H9 (cell line): Measurements from ENCODE around the gene PRCD. TPM values are rescaled to one million over a fixed set of nuclear protein-coding genes. Genes with fewer than 3 reads are reported as not detected.

Experiments used
- DNase-seq: peaks from one replicate; pipeline ENCODE4 v3.0.0-alpha.2; 2017
- H2AFZ ChIP-seq: one replicate; pipeline ENCODE4 v1.6.1; 2013; ENCODE audit warnings: mild to moderate bottlenecking, low read length, control low read depth, moderate library complexity
- H2AK5ac ChIP-seq: 2 replicates; pipeline ENCODE4 v1.6.1; 2013; ENCODE audit warnings: low read length, control low read depth, mixed read lengths; ENCODE audit not compliant: insufficient read length
- H2BK120ac ChIP-seq: one replicate; pipeline ENCODE4 v1.6.1; 2013; ENCODE audit warnings: low read depth, mild to moderate bottlenecking, low read length, control low read depth, inconsistent platforms; ENCODE audit not compliant: poor library complexity, severe bottlenecking
- H2BK12ac ChIP-seq: 2 replicates; pipeline ENCODE4 v1.6.1; 2013; ENCODE audit warnings: low read length, control low read depth, mixed read lengths, low read depth; ENCODE audit not compliant: insufficient read length
- H2BK15ac ChIP-seq: 2 replicates; pipeline ENCODE4 v1.6.1; 2013; ENCODE audit warnings: low read depth, low read length, control low read depth
- H2BK20ac ChIP-seq: one replicate; pipeline ENCODE4 v1.6.1; 2013; ENCODE audit warnings: low read depth, mild to moderate bottlenecking, low read length, control low read depth, inconsistent platforms; ENCODE audit not compliant: poor library complexity, severe bottlenecking
- H2BK5ac ChIP-seq: 2 replicates; pipeline ENCODE4 v1.6.1; 2013; ENCODE audit warnings: low read length, control low read depth, mixed read lengths; ENCODE audit not compliant: insufficient read length
- H3K14ac ChIP-seq: 2 replicates; pipeline ENCODE4 v1.6.1; 2013; ENCODE audit warnings: low read length, control low read depth; ENCODE audit not compliant: insufficient read depth
- H3K18ac ChIP-seq: 2 replicates; pipeline ENCODE4 v1.6.1; 2013; ENCODE audit warnings: low read depth, mild to moderate bottlenecking, mixed read lengths, low read length, control low read depth; ENCODE audit not compliant: insufficient read length
- H3K23ac ChIP-seq: 2 replicates; pipeline ENCODE4 v1.6.1; 2013; ENCODE audit warnings: low read length, control low read depth, mixed read lengths, low read depth; ENCODE audit not compliant: insufficient read length
- H3K23me2 ChIP-seq: 2 replicates; pipeline ENCODE4 v1.6.1; 2013; ENCODE audit warnings: low read depth, mild to moderate bottlenecking, mixed read lengths, low read length, control low read depth; ENCODE audit not compliant: insufficient read length, poor library complexity, severe bottlenecking
- H3K27ac ChIP-seq: 2 replicates; pipeline ENCODE4 v1.5.1; 2013; ENCODE audit warnings: low read length, control low read depth, mixed read lengths, low read depth; ENCODE audit not compliant: insufficient read length
- H3K27me3 ChIP-seq: 2 replicates; pipeline ENCODE4 v1.6.1; 2013; ENCODE audit warnings: low read length, control low read depth, inconsistent platforms; ENCODE audit not compliant: insufficient read depth
- H3K4ac ChIP-seq: 2 replicates; pipeline ENCODE4 v1.6.1; 2013; ENCODE audit warnings: low read depth, mild to moderate bottlenecking, control low read depth, inconsistent platforms, low read length, moderate library complexity
- H3K4me1 ChIP-seq: 2 replicates; pipeline ENCODE4 v1.6.1; 2013; ENCODE audit warnings: low read length, control low read depth, inconsistent platforms; ENCODE audit not compliant: insufficient read depth
- H3K4me2 ChIP-seq: 2 replicates; pipeline ENCODE4 v1.6.1; 2013; ENCODE audit warnings: low read length, control low read depth, mixed read lengths; ENCODE audit not compliant: insufficient read length, insufficient read depth
- H3K56ac ChIP-seq: 2 replicates; pipeline ENCODE4 v1.6.1; 2013; ENCODE audit warnings: low read depth, mild to moderate bottlenecking, mixed read lengths, low read length, control low read depth; ENCODE audit not compliant: insufficient read length
- H3K79me1 ChIP-seq: 2 replicates; pipeline ENCODE4 v1.6.1; 2013; ENCODE audit warnings: low read depth, mild to moderate bottlenecking, moderate library complexity, low read length, control low read depth, inconsistent platforms; ENCODE audit not compliant: insufficient read depth, poor library complexity, severe bottlenecking
- H3K79me2 ChIP-seq: 2 replicates; pipeline ENCODE4 v1.6.1; 2013; ENCODE audit warnings: low read length, control low read depth, inconsistent platforms; ENCODE audit not compliant: insufficient read depth
- H3K9ac ChIP-seq: 2 replicates; pipeline ENCODE4 v1.6.1; 2013; ENCODE audit warnings: low read length, control low read depth, mixed read lengths; ENCODE audit not compliant: insufficient read length; ENCODE audit errors: extremely low read depth
- H3K9me3 ChIP-seq: one replicate; pipeline ENCODE4 v1.6.1; 2013; ENCODE audit warnings: low read depth, low read length, inconsistent platforms; ENCODE audit not compliant: control insufficient read depth
- H3T11ph ChIP-seq: one replicate; pipeline ENCODE4 v1.6.1; 2013; ENCODE audit warnings: mild to moderate bottlenecking, low read length, control low read depth, inconsistent platforms
- H4K20me1 ChIP-seq: one replicate; pipeline ENCODE4 v1.6.1; 2013; ENCODE audit not compliant: control insufficient read depth, insufficient read length, insufficient read depth
- H4K5ac ChIP-seq: 2 replicates; pipeline ENCODE4 v1.6.1; 2013; ENCODE audit warnings: low read depth, mild to moderate bottlenecking, mixed read lengths, low read length, control low read depth; ENCODE audit not compliant: insufficient read length
- H4K8ac ChIP-seq: replicated peaks from 2 replicates; pipeline ENCODE4 v1.6.1; 2013; ENCODE audit warnings: low read length, control low read depth, mixed read lengths, low read depth; ENCODE audit not compliant: insufficient read length
- H4K91ac ChIP-seq: 2 replicates; pipeline ENCODE4 v1.6.1; 2013; ENCODE audit warnings: low read depth, mild to moderate bottlenecking, moderate library complexity, mixed read lengths, low read length, control low read depth; ENCODE audit not compliant: insufficient read length
- H3K27ac Mint-ChIP-seq, 3 experiments: 2 replicates in 2 of 3; 3 replicates in 1 of 3; pipeline ENCODE4 v1.8.0; 2020 to 2021; ENCODE audit warnings: mixed read lengths in 3 of 3, mild to moderate bottlenecking in 1 of 3, moderate library complexity in 1 of 3
- H3K27me3 Mint-ChIP-seq: 2 replicates; pipeline ENCODE4 v1.8.0; 2021; ENCODE audit warnings: low read depth, mild to moderate bottlenecking, moderate library complexity, mixed read lengths
- H3K36me3 Mint-ChIP-seq, 3 experiments: 2 replicates in 2 of 3; 3 replicates in 1 of 3; pipeline ENCODE4 v1.8.0; 2020 to 2021; ENCODE audit warnings: low read depth in 3 of 3, mixed read lengths in 3 of 3; ENCODE audit not compliant: insufficient read depth in 1 of 3
- H3K4me1 Mint-ChIP-seq, 2 experiments: 2 replicates each; pipeline ENCODE4 v1.8.0; 2020; ENCODE audit warnings: mixed read lengths in 2 of 2
- H3K4me3 Mint-ChIP-seq, 2 experiments: 2 replicates in 1 of 2; 3 replicates in 1 of 2; pipeline ENCODE4 v1.8.0; 2020 to 2021; ENCODE audit warnings: mild to moderate bottlenecking in 2 of 2, mixed read lengths in 2 of 2, moderate library complexity in 1 of 2
- H3K9me3 Mint-ChIP-seq, 2 experiments: 2 replicates in 1 of 2; 3 replicates in 1 of 2; pipeline ENCODE4 v1.8.0; 2020; ENCODE audit warnings: mild to moderate bottlenecking in 2 of 2, mixed read lengths in 2 of 2, moderate library complexity in 1 of 2
- CTCF ChIP-seq: fragments of 200-600 bp; sonication (generic); conservative IDR thresholded peaks from 3 replicates; pipeline ENCODE4 v1.8.0; 2021; ENCODE audit warnings: antibody characterized with exemption, mild to moderate bottlenecking
- WGBS: extraction: QIAGEN DNeasy Blood & Tissue Kit; methylation state at CpG from one replicate; pipeline ENCODE4 v1.1.7; 2013; ENCODE audit warnings: missing lambda C conversion rate, low lambda C conversion rate, mixed read lengths; ENCODE audit not compliant: insufficient read length; ENCODE audit errors: extremely low coverage; 5-methylcytosine and 5-hydroxymethylcytosine counted together
- total RNA-seq: library from RNA; stranded (reverse); gene quantifications from 2 replicates; pipeline ENCODE4 v1.2.1, GENCODE V29; 2021

PRCD gene
- total RNA-seq, 1 experiment from 2014 or later: 0.46 TPM

DNA sequence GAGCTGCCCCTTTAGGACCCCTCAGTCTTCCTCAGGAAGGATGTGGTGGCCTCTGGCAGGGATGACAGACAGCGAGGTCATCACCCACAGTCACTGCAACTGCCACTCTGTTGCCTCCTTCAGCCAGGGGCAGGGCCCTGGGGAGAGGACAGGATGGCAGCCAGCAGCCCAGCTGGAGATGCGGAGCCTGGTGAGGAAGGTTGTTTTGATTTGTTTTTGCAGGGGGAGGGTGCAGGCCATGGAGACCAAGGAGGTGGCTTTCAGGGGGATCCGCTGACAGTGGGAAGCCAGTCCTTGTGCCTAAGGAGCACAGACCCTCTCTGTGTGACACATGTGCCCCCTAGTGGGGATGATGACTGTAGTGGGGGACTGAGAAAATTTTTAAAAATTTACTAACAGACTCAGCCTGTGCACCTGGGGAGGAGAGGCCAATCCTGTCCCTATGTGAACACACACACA is 7.4 kb downstream of the PRCD start:
- Mint-ChIP-seq H3K4me3 (no peak overlapping the region), H3K4me1 (peaks cover 20 to 26% of the 10 kb centered on the region in 2 experiments), H3K27ac (no peak overlapping the region), H3K9me3 (no peaks in the 10 kb centered on the region), H3K27me3 (peaks cover 11% of the 10 kb centered on the region), H3K36me3 (no peaks in the 10 kb centered on the region; a peak in 1 of 7 replicates)
- TF ChIP-seq CTCF: peak; percentile 77
- H3K18ac ChIP-seq: no peak overlapping the region
- H3K79me1 ChIP-seq: no peaks in the 10 kb centered on the region
- H3K14ac ChIP-seq: no peak overlapping the region
- H3K56ac ChIP-seq: no peak overlapping the region
- H3K4me1 ChIP-seq: no peaks in the 10 kb centered on the region; the same call in 1 of the 2 replicates
- no peak overlapping the region for H2AFZ ChIP-seq
- H2BK15ac ChIP-seq: no peak overlapping the region
- H3K23ac ChIP-seq: no peak overlapping the region
- no peak overlapping the region for H4K8ac ChIP-seq
- H3T11ph ChIP-seq: no peak overlapping the region
- no peak overlapping the region for H2BK5ac ChIP-seq
- no peaks in the 10 kb centered on the region for H3K9me3 ChIP-seq
- H3K27ac ChIP-seq: no peak overlapping the region
- H2BK12ac ChIP-seq: no peak overlapping the region
- H3K4me2 ChIP-seq: no peak overlapping the region
- no peak overlapping the region for H2AK5ac ChIP-seq
- DNase-seq: peak; percentile 75
- H2BK120ac ChIP-seq: no peak overlapping the region
- H3K27me3 ChIP-seq: no peaks in the 10 kb centered on the region
- no peak overlapping the region for H2BK20ac ChIP-seq
- WGBS: no CpG with 5 or more reads among the region's 3 CpGs
- H4K20me1 ChIP-seq: no peaks in the 10 kb centered on the region
- H3K4ac ChIP-seq: no peak overlapping the region
- H4K91ac ChIP-seq: no peak overlapping the region
- no peak overlapping the region for H4K5ac ChIP-seq
- H3K23me2 ChIP-seq: no peaks in the 10 kb centered on the region
- H3K79me2 ChIP-seq: no peaks in the 10 kb centered on the region
- H3K9ac ChIP-seq: no peak overlapping the region
